ENCODE measurements around the gene LMO1. TPM values are rescaled to one million over a fixed set of nuclear protein-coding genes. Genes with fewer than 3 reads are reported as not detected.

The LMO1 gene
- total RNA-seq, 4 donors from 2014 or later = 0.50 TPM; not detected in 3

DNA sequence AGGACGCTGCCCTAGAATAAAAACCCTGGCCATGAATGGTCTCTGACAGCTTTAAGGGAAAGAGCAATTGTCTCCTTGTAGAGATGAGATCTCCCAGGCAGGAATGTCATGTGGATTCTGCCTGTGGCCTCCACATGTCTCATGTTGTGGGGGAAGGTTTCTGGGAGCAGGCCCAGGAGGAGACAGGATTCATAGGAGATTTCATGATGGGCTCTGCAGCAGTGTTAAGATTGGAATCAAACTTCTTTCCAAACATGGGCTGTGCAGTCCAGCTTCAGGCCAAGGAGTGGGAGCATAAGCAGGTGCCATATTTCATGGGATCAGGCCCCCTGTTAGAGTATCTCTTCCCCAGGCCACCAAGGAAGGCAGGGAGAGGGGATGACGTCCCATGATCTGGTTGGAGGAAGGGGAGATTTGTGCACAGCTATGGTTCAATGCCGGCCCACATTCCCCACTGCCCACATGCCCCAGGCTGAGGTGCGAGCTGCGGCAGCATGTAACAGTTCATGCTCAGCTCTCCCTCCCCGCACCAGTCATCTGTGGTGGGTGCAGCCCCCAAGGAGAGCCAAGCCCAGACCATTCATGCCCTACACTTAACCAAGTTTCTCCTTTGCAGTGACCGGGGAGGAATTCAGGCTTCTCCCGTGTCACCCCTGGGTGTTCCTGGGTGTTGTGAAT, 42.5 kb downstream of the LMO1 start:
- intact Hi-C loops (cut with DNase I) = no loop called here
- Histone ChIP-seq H3K4me3 (no peak overlapping the region), H3K36me3 (no peaks in the 10 kb centered on the region), H3K9me3 (no peaks in the 10 kb centered on the region), H3K4me1 (peaks cover 0 to 6% (median 5%) of the 10 kb centered on the region in 4 donors), H3K27me3 (no peaks in the 10 kb centered on the region), H3K27ac (replicated peaks in 1 of 4) (no peak overlapping the region)
- WGBS = 95% methylated on average over 3 of the region's 8 CpGs
- no peak for TF ChIP-seq POLR2A (IDR thresholded peaks at IDR 0.05; ENCODE audit: low read depth)
- no peak for DNase-seq (ENCODE audit: extremely low spot score)

DNA sequence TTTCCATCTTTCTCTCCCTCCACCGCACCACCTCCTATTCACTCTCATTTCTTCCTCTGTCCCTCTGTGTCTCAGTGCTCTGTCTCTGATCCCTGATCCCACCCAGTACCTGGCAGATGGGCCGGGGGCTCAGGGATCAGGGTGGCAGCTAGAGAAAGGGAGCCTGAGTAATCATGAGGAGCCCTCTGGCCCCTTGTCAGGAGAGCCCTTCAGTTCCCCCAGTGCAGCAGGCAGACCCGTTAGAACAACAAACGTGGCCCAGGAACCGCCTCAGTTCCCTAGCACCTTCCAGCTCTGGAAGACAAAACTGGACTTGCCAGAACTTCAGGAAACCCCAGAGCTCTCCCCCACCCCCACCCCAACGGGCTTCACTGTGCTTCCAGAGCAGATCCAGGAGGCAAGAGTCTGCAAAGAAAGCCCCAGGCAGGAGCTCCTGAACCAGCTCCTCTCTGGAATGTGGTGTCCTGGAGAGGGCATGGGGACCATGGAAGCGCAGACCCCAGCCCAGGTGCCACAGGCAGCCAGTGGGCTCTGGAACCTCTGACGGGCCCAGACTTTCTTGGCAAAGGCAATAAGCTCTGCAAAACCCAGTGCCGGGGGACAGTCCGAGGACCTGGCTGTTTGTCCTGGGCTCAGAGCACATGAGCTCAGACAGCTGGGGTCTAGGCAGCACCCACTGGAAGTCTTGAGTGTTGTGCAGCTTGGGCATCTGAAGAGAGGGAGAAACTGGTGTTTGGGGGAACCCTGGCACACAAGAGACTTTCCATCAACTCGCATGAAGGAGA, 43.2 kb downstream of the LMO1 start:
- WGBS = 87% methylated on average over 9 of the region's 11 CpGs
- no peaks in the 10 kb centered on the region for H3K9me3 ChIP-seq
- no peak overlapping the region for H3K27ac ChIP-seq (replicated peaks in 1 of 4)
- H3K4me3 ChIP-seq = no peak overlapping the region
- H3K4me1 ChIP-seq = peaks cover 0 to 1% (median under 1%) of the 10 kb centered on the region in 4 donors
- intact Hi-C loops (cut with DNase I) = no loop called here
- TF ChIP-seq, protein P1, sequence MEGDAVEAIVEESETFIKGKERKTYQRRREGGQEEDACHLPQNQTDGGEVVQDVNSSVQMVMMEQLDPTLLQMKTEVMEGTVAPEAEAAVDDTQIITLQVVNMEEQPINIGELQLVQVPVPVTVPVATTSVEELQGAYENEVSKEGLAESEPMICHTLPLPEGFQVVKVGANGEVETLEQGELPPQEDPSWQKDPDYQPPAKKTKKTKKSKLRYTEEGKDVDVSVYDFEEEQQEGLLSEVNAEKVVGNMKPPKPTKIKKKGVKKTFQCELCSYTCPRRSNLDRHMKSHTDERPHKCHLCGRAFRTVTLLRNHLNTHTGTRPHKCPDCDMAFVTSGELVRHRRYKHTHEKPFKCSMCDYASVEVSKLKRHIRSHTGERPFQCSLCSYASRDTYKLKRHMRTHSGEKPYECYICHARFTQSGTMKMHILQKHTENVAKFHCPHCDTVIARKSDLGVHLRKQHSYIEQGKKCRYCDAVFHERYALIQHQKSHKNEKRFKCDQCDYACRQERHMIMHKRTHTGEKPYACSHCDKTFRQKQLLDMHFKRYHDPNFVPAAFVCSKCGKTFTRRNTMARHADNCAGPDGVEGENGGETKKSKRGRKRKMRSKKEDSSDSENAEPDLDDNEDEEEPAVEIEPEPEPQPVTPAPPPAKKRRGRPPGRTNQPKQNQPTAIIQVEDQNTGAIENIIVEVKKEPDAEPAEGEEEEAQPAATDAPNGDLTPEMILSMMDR (IDR thresholded peaks at IDR 0.05) = no peak
- no peak for TF ChIP-seq EP300 (IDR thresholded peaks at IDR 0.05)
- no peak for TF ChIP-seq POLR2A (IDR thresholded peaks at IDR 0.05; ENCODE audit: low read depth)
- no peak for TF ChIP-seq POLR2AphosphoS5 (IDR thresholded peaks at IDR 0.05)
- no peaks in the 10 kb centered on the region for H3K36me3 ChIP-seq
- no peaks in the 10 kb centered on the region for H3K27me3 ChIP-seq
- no peak for DNase-seq (ENCODE audit: extremely low spot score)

DNA sequence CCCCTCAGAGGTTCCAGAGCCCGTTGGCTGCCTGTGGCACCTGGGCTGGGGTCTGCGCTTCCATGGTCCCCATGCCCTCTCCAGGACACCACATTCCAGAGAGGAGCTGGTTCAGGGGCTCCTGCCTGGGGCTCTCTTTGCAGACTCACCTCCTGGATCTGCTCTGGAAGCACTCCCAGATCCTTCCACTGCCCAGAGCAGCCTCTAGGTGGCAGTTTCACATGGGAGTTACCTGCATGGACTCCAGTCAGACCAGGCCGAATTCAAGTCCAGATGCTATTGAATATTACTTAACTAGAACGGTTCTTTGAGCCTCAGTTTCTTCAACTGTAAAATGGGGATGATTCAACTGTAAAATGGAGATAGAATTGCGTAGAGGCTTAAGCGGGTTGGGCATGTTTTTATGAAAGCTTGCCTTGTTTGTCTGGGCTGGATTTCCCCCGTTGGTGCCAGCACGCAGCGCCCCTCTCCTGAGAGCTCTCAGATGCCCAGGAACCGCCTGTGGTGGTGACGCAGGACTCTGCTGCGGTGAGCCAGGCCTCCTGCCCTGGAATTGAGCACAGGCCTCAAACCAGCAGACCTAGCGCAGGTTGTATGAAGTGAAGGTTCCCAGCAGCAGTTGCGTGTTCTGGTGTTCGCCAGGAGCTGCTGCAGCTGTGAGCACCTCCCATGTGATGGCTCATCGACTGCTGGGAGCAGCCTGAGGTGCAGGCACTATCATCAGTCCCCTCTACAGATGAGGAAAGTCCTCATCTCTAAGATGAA, 44.2 kb downstream of the LMO1 start:
- H3K27me3 ChIP-seq = no peaks in the 10 kb centered on the region
- intact Hi-C loops (cut with DNase I) = no loop called here
- H3K4me3 ChIP-seq = no peak overlapping the region
- DNase-seq (ENCODE audit: extremely low spot score) = no peak
- 82% methylated on average over 16 of the region's 16 CpGs for WGBS
- no peaks in the 10 kb centered on the region for H3K36me3 ChIP-seq
- no peak overlapping the region for H3K27ac ChIP-seq (replicated peaks in 1 of 4)
- TF ChIP-seq POLR2A (IDR thresholded peaks at IDR 0.05; ENCODE audit: low read depth) = no peak
- no peak for TF ChIP-seq POLR2AphosphoS5 (IDR thresholded peaks at IDR 0.05)
- TF ChIP-seq, protein P1 (IDR thresholded peaks at IDR 0.05) = peak; percentile 33 to 71 (median 48)
- no peak for TF ChIP-seq EP300 (IDR thresholded peaks at IDR 0.05)
- no peaks in the 10 kb centered on the region for H3K9me3 ChIP-seq
- H3K4me1 ChIP-seq = no peaks in the 10 kb centered on the region

DNA sequence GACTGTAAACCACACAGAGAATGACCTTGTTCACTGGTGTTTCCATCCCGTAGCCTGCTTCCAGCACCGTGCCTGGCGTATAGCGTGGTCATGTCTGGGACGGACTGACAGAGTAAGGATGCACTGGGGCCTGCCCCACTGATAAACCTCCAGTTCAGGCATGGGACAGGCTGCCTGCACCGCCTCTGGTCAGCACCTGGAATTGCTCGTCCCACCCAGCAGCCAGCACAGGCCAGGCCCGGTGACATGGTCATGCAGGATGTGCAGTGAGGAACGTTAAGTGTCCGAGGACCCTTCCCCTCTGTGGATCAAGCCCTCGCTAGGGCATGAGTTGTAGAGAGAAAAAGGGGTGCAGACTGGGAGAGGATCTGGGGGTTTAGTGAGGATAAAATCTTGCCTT, 44.8 kb downstream of the LMO1 start:
- no peak for DNase-seq (ENCODE audit: extremely low spot score)
- WGBS = 90% methylated on average over 11 of the region's 11 CpGs
- Histone ChIP-seq H3K9me3 (no peaks in the 10 kb centered on the region), H3K27ac (replicated peaks in 1 of 4) (no peak overlapping the region), H3K4me3 (no peak overlapping the region), H3K36me3 (no peaks in the 10 kb centered on the region), H3K27me3 (no peaks in the 10 kb centered on the region), H3K4me1 (no peaks in the 10 kb centered on the region)
- no peak for TF ChIP-seq EP300 (IDR thresholded peaks at IDR 0.05)
- no peak for TF ChIP-seq POLR2AphosphoS5 (IDR thresholded peaks at IDR 0.05)
- TF ChIP-seq POLR2A (IDR thresholded peaks at IDR 0.05; ENCODE audit: low read depth) = no peak
- TF ChIP-seq, protein P1 (IDR thresholded peaks at IDR 0.05) = no peak
- intact Hi-C loops (cut with DNase I) = no loop called here

DNA sequence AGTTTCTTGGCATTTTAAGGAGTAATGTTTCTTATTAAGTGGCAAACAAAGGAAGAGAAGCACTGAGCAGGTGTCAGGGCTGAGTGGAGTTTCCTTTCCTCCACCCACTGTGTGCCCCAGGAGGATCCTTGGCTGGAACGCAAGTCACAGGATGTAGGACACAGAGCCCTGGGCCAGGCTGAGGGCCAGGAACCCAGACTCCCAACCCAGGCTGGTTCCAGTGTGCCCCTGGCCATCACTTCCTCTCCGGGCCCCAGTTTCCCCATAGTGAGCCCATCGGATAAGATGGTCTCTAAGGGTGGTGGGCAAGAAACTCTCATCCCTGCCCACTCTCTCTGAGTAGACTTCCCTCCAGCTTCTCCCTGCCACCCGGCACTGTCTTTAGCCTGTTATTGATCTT, 45.3 kb downstream of the LMO1 start:
- H3K9me3 ChIP-seq = no peaks in the 10 kb centered on the region

More for the DNA sequence above, 45.3 kb downstream of the LMO1 start:
- WGBS = 83% methylated on average over 4 of the region's 4 CpGs
- no peak for TF ChIP-seq EP300 (IDR thresholded peaks at IDR 0.05)
- no peak for TF ChIP-seq POLR2A (IDR thresholded peaks at IDR 0.05; ENCODE audit: low read depth)
- no peak for TF ChIP-seq POLR2AphosphoS5 (IDR thresholded peaks at IDR 0.05)
- Histone ChIP-seq H3K27ac (replicated peaks in 1 of 4) (no peak overlapping the region), H3K4me1 (no peaks in the 10 kb centered on the region), H3K4me3 (no peak overlapping the region), H3K27me3 (no peaks in the 10 kb centered on the region), H3K36me3 (no peaks in the 10 kb centered on the region)
- intact Hi-C loops (cut with DNase I) = no loop called here
- no peak for DNase-seq (ENCODE audit: extremely low spot score)

Data from esophagus muscularis mucosa (tissue), 4 donors.